Measurements from ENCODE around the gene UVSSA. TPM values are rescaled to one million over a fixed set of nuclear protein-coding genes. Genes with fewer than 3 reads are reported as not detected.
A peak's percentile ranks its signal among the peaks of the same experiment; 100 is the strongest.

Gene UVSSA
- polyA plus RNA-seq, 12 donors, result 4.9 to 21.4 (median 9.3) TPM; not detected in 1

- peak; percentile 88 for DNase-seq
These were observed 429 bp downstream of the UVSSA start for GRCh38 chr4:1347410-1347864.

GRCh38 chr4:1348014-1348513 lies 1.1 kb downstream of the UVSSA start:
- DNase-seq, result no peak

GRCh38 chr4:1348746-1349145 lies 1.7 kb downstream of the UVSSA start:
- no peak for DNase-seq

GRCh38 chr4:1349359-1350168 lies 2.6 kb downstream of the UVSSA start:
- DNase-seq, result no peak

- no peak for DNase-seq
These were observed 3.1 kb downstream of the UVSSA start for GRCh38 chr4:1350169-1350520.

GRCh38 chr4:1351854-1352566 lies 5.0 kb downstream of the UVSSA start:
- peak; percentile 80 for DNase-seq

GRCh38 chr4:1352567-1352900 lies 5.5 kb downstream of the UVSSA start:
- DNase-seq, result no peak

GRCh38 chr4:1353186-1354055 lies 6.4 kb downstream of the UVSSA start:
- no peak for DNase-seq

GRCh38 chr4:1354136-1354982 lies 7.4 kb downstream of the UVSSA start:
- DNase-seq, result no peak

GRCh38 chr4:1354983-1355275 lies 7.9 kb downstream of the UVSSA start:
- DNase-seq, result no peak

GRCh38 chr4:1355378-1355777 lies 8.4 kb downstream of the UVSSA start:
- no peak for DNase-seq

GRCh38 chr4:1356181-1356998 lies 9.4 kb downstream of the UVSSA start:
- peak; percentile 50 for DNase-seq

- no peak for DNase-seq
These were observed 10.6 kb downstream of the UVSSA start for GRCh38 chr4:1357356-1358248.

GRCh38 chr4:1358421-1359143 lies 11.6 kb downstream of the UVSSA start:
- no peak for DNase-seq

- no peak for DNase-seq
These were observed 12.1 kb downstream of the UVSSA start for GRCh38 chr4:1359144-1359501.

GRCh38 chr4:1359976-1360375 lies 13.0 kb downstream of the UVSSA start:
- no peak for DNase-seq

GRCh38 chr4:1360423-1361283 lies 13.6 kb downstream of the UVSSA start:
- no peak for DNase-seq

GRCh38 chr4:1361431-1361830 lies 14.4 kb downstream of the UVSSA start:
- no peak for DNase-seq
